Activated CD4-positive, alpha-beta T cell treated with anti-CD3 and anti-CD28 coated beads, Interleukin-2, Interleukin-6, amounts not matched to agents 100 ng/mL and 50 ng/mL, durations not matched to agents 16 hours and 8 hours (primary cell): ENCODE results near the gene MADCAM1.
"Not testable (repeated sequence)": the region's sequence is repeated elsewhere in the genome, so short reads cannot be mapped to it uniquely, and the experiment has no call there.

Experiments used
- DNase-seq: peaks from one replicate; pipeline ENCODE4 v3.0.0-alpha.2; 2020

Gene MADCAM1

GRCh38 chr19:465056-465816 lies 31.1 kb upstream of the MADCAM1 start:
- DNase-seq, result no peak

- DNase-seq, result no peak
Measured at GRCh38 chr19:467554-467953, 28.7 kb upstream of the MADCAM1 start.

GRCh38 chr19:468587-469256 lies 27.6 kb upstream of the MADCAM1 start:
- no peak for DNase-seq

GRCh38 chr19:469833-470232 lies 26.5 kb upstream of the MADCAM1 start:
- no peak for DNase-seq

- no peak for DNase-seq
Measured at GRCh38 chr19:470701-471100, 25.6 kb upstream of the MADCAM1 start.

GRCh38 chr19:472005-472858 lies 24.1 kb upstream of the MADCAM1 start:
- DNase-seq, result no peak

- no peak for DNase-seq
Measured at GRCh38 chr19:474126-475078, 21.9 kb upstream of the MADCAM1 start.

- no peak for DNase-seq
Measured at GRCh38 chr19:475360-475759, 20.9 kb upstream of the MADCAM1 start.

GRCh38 chr19:478236-478903 lies 17.9 kb upstream of the MADCAM1 start:
- no peak for DNase-seq

GRCh38 chr19:478976-479375 lies 17.3 kb upstream of the MADCAM1 start:
- no peak for DNase-seq

GRCh38 chr19:480016-480855 lies 16.1 kb upstream of the MADCAM1 start:
- no peak for DNase-seq

GRCh38 chr19:481100-481499 lies 15.2 kb upstream of the MADCAM1 start:
- DNase-seq, result not testable (repeated sequence)

GRCh38 chr19:482186-483041 lies 13.9 kb upstream of the MADCAM1 start:
- DNase-seq, result no peak

GRCh38 chr19:483332-484072 lies 12.8 kb upstream of the MADCAM1 start:
- no peak for DNase-seq

GRCh38 chr19:484494-484893 lies 11.8 kb upstream of the MADCAM1 start:
- DNase-seq, result no peak

GRCh38 chr19:485077-485476 lies 11.2 kb upstream of the MADCAM1 start:
- no peak for DNase-seq

- no peak for DNase-seq
Measured at GRCh38 chr19:485583-486236, 10.6 kb upstream of the MADCAM1 start.
